HG03469 (cell line): ENCODE data around the gene MRTFA.
"Not testable (repeated sequence)": the region's sequence is repeated elsewhere in the genome, so short reads cannot be mapped to it uniquely, and the experiment has no call there.

Experiments used
- ATAC-seq: cut with Tn5 transposase; IDR thresholded peaks from one replicate; pipeline ENCODE4 v1.9.1; 2021; ENCODE audit warnings: mild to moderate bottlenecking, moderate library complexity, moderate number of reproducible peaks; ENCODE audit not compliant: unreplicated experiment

The MRTFA gene

GRCh38 chr22:40598712-40599111, 37.8 kb downstream of the MRTFA start:
- ATAC-seq = not testable (repeated sequence)

GRCh38 chr22:40597526-40598430, 38.7 kb downstream of the MRTFA start:
- no peak for ATAC-seq

GRCh38 chr22:40595497-40596234, 40.9 kb downstream of the MRTFA start:
- ATAC-seq = no peak

GRCh38 chr22:40594924-40595323, 41.6 kb downstream of the MRTFA start:
- no peak for ATAC-seq

- no peak for ATAC-seq
Observed at GRCh38 chr22:40594346-40594745, 42.2 kb downstream of the MRTFA start.

DNA sequence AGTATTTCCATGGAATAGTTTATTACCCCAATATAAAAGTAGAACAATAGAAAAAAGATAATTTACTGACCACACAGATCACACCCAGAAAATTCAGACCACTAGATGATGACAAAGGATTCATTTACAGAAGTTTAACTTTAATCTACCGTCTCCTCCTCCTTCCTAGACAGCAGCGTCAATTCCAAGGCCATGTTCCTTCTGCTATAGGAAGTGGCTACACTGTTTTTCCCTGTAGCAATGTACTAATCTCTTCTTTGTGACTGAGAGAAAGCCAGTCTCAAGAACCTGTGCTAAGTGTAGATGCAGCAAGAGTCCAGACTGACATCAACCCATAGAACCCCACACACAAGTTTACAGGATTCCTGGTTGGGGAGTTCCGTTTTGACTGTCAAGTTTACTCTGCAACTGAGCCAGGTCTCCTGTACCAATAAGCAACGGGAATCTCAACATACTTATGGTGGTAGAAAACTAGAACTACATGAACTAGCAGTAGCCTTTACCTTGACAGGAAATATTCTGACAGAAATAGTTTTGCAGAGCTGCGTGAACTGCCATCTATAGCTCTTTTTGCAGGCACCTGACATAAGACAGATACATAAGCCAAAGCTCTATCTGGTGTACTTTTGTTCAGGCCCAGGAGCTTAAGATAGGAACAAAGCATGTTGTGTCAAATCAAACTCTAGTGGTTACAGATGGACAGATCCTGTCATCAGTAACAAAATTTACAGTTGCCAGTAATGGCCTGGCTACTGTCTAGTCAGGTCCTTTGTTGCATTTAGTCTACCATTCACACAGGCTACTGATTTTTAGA, 42.9 kb downstream of the MRTFA start:
- no peak for ATAC-seq

DNA sequence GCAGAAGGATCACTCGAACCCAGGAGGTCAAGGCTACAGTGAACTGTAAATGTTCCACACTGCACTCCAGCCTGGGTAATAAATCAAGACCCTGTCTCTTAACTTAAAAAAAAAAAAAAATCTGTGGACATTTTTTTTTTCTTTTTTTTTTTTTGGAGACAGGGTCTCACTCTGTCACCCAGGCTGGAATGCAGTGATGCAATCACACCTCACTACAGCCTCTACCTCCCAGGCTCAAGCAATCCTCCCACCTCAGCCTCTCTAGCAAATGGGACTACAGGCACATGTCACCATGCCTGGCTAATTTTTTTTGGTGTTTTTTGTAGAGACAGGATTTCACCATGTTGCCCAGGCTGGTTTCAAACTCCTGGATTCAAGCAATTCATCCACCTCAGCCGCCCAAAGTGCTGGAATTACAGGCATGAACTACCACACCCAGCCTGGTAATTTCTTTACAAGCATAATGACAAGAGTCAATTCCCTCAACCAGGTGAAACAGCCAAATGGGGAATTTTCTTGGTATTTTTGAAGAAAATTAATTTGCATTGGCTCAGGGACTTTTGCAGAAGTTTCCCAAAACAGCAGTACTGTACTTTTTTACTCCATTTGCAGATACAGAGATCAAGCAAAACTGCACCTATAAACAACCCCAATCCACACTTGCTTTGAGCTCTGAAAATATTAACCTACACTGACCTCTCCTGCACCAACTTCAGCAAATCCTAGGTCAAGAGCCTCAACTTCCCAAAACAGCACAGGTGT, 44.0 kb downstream of the MRTFA start:
- no peak for ATAC-seq

DNA sequence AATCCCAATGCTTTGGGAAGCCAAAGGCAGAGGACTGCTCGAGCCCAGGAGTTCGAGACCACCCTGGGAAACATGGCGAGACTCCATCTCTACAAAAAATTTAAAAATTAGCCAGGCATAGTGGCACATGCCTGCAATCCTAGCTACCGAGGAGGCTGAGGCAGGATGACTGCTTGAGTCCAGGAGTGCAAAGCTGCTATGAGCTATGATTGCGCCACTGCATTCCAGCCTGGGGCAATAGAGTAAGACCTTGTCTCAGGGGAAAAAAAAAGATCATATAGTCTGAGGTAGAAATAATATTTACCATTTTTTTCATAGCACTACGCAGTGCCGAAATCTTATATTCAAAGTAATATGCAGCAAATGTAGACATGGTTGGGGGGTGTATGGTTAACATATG, 47.8 kb downstream of the MRTFA start:
- ATAC-seq = no peak

GRCh38 chr22:40586781-40587180, 49.7 kb downstream of the MRTFA start:
- ATAC-seq = no peak

- no peak for ATAC-seq
Observed at GRCh38 chr22:40585310-40585751, 51.2 kb downstream of the MRTFA start.

DNA sequence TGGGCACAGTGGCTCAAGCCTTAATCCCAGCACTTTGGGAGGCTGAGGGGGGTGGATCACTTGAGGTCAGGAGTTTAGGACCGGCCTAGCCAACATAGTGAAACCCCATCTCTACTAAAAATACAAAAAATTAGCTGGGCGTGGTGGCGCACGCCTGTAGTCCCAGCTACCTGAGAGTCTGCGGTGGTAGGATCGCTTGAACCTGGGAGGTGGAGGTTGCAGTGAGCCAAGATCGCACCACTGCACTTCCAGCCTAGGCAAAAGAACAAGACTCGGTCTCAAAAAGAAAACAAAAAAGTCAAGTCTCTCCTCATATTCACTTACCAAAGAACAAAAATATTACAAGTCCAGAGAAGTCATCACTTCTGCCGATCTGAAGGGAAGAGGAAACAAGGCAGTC, 51.8 kb downstream of the MRTFA start:
- ATAC-seq = not testable (repeated sequence)

DNA sequence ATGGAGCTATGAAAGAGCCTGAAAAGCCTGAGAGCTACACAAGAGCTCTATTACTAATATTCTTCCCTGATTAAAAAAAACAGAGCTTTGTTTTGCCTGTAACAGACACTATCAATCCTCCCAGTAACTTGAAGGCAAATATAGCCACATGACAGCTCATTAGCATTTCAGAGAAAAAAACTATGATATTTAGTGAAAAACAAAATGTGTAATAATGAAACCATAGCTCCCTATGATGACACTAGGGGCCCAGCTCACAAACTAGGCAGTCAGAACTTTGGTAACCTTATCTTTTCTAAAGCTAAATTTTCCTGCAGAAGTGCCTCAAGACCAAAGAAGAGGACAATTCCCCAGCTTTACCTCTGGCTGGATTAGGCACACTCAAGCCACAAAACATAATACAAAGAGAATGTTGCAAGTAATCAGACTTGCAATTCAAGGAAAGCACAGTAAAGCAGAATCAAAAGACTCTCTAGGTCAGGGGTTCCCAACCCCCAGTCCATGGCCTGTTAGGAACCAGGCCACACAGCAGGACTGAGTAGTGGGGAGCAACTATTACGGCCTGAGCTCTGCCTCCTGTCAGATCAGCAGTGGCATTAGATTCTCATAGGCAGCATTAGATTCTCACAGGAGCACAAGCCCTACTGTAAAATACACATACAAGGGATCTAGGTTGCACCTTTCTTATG, 53.3 kb downstream of the MRTFA start:
- ATAC-seq = no peak

DNA sequence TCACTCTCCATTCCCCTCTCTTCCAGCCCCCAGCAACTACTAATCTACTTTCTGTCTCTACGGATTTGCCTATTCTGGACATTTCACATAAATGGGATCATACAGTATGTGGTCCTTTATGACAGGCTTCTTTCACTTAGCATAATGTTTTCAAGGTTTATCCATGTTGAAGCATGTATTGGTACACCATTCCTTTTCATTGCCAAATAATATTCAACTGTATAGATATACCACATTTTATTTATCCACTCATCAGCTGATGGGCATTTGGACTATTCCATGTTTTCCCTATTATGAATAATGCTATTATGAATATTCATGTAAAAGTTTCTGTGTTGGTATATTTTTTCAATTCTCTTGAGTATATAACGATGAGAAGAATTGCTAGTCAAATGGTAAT, 54.5 kb downstream of the MRTFA start:
- no peak for ATAC-seq

- ATAC-seq = no peak
Observed at GRCh38 chr22:40580631-40581030, 55.9 kb downstream of the MRTFA start.

DNA sequence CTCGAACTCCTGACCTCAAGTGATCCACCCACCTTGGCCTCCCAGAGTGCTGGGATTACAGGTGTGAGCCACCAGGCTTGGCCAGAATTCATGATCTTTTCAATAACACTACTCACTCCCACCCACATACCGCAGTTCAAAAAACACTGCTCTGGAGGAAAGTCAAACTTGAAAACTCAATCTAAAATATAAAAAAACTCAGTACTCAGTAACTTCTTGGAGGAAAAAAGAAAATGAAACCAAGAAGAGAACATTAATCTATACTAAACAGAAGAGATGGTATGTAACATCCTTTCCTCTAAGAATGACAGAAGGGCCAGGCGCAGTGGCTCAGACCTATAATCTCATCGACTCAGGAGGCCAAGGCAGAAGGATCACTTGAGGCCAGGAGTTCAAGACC, 58.3 kb downstream of the MRTFA start:
- ATAC-seq = no peak

DNA sequence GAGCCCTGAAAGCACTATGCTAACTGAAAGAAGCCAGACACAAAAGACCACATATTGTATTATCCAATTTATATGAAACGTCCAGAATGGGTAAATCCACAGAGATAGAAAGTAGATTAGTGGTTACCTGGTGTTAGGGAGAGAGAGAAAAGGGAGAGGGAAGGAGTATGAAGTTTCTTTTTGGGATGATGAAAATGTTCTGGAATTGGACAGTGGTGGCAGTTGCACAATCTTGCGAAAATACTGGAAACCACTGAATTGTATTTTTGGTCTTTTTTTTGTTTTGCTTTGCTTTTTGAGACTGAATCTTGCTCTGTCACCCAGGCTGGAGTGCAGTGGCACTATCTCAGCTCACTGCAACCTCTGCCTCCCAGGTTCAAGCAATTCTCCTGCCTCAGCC, 63.5 kb downstream of the MRTFA start:
- no peak for ATAC-seq

DNA sequence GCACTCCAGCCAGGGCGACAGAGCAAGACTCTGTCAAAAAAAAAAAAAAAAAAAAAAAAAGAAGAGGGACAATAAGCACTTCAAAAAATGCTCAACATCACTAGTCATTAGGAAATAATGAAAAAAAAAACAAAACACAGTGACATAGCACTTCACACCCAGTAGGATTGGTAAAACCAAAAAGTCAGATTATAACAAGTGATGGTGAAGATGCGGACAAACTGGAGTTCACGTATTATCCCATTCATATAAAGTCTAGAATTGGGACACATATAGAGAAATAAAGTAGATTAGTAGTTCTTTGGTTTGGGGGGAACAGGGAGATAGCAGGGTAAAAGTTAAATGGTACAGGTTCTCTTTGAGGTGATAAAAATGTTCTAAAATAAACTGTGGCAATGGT, 64.6 kb downstream of the MRTFA start:
- ATAC-seq = no peak

DNA sequence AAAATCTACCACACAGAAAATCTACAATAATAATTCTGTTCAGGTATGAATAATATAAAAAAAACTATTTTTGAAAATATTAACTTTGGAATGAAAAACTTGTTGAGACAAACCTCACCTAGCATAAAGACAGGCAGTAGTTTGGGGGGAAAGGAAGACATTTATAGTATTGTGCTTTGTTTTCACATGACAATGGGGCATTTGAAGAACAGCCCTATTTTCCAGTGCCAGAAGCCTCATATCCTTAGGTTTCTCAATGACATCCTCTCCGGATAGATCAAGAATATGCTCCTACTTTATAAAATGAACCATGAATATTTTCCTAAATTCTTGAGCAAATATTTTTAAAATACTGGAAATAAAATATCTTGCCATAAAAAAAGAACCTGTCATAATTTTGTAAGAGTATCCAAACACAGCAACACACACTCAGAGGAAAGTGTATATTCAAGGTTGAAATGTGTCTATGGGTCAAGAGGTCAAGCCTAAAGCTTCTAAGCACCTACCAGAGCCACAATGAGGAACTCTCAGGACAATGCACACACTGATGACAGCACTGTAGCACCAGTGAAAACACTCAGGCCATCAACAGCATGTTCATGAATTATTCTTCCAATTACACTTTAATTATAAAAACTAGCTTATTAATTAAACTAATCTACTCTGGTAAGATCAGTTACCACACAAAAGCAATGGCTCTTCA, 68.7 kb downstream of the MRTFA start:
- ATAC-seq = no peak

GRCh38 chr22:40567106-40567505, 69.4 kb downstream of the MRTFA start:
- ATAC-seq = no peak
